ENCODE results near the gene YIF1B.

YIF1B gene

GRCh38 chr19:38255383-38256014 is 60.2 kb downstream of the YIF1B start:
- TF ChIP-seq CTCF (conservative IDR thresholded peaks at IDR 0.05; ENCODE audit: low read length) = no peak
- DNase-seq (ENCODE audit: low read depth) = no peak
- no peak overlapping the region for H3K4me3 ChIP-seq (ENCODE audit: low read length)

GRCh38 chr19:38253788-38254187 is 62.0 kb downstream of the YIF1B start:
- no peak for TF ChIP-seq CTCF (conservative IDR thresholded peaks at IDR 0.05; ENCODE audit: low read length)
- no peak for DNase-seq (ENCODE audit: low read depth)

More at GRCh38 chr19:38253788-38254187, 62.0 kb downstream of the YIF1B start:
- H3K4me3 ChIP-seq (ENCODE audit: low read length) = no peak overlapping the region
